ENCODE measurements around the gene PIK3R3. TPM values are rescaled to one million over a fixed set of nuclear protein-coding genes. Genes with fewer than 3 reads are reported as not detected.

The PIK3R3 gene
- polyA plus RNA-seq, 1 experiment = 1.5 TPM

DNA sequence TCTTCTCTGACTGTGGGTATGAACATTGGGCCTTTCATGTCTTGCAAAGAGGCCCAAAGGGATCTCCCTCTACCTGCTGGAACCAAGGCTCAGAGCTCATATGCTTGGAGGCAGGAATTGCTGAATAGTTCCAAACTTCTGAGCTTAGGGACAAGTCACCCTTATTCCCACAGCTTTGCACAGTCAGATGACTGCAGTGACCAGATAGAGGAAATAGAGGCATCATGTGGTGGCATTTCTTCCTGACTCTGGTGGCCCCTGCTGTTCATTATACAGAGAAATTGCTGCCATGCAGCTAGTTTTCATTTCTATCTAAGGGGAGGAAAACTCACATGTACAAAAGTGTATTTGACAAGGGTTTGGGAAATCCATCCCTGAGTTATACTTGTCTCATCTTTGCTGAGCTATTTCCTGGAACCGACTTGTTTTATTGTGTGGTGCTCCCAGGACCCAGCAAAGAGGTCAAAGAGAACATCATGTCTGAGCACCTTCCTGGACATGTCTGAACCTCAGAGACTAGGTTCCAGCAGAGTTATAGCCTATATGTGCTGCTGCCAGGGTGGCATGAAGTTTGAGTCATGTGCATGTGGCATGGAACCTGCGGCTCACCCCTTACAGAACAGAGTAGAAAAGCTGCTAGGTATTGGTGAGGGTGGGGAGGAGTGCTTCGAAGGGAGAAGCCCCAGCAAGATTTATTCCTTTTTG, 131.2 kb downstream of the PIK3R3 start:
- H3K27me3 ChIP-seq (ENCODE audit: control insufficient read depth, insufficient read depth, low read length) = no peaks in the 10 kb centered on the region
- no peak for DNase-seq (ENCODE audit: low read depth)
- H3K36me3 ChIP-seq (ENCODE audit: control insufficient read depth, insufficient read depth, low read length) = no peaks in the 10 kb centered on the region; the same call in 1 of the 2 replicates
- no peak overlapping the region for H3K4me3 ChIP-seq (ENCODE audit: low read depth, low read length)
- TF ChIP-seq, protein P1, sequence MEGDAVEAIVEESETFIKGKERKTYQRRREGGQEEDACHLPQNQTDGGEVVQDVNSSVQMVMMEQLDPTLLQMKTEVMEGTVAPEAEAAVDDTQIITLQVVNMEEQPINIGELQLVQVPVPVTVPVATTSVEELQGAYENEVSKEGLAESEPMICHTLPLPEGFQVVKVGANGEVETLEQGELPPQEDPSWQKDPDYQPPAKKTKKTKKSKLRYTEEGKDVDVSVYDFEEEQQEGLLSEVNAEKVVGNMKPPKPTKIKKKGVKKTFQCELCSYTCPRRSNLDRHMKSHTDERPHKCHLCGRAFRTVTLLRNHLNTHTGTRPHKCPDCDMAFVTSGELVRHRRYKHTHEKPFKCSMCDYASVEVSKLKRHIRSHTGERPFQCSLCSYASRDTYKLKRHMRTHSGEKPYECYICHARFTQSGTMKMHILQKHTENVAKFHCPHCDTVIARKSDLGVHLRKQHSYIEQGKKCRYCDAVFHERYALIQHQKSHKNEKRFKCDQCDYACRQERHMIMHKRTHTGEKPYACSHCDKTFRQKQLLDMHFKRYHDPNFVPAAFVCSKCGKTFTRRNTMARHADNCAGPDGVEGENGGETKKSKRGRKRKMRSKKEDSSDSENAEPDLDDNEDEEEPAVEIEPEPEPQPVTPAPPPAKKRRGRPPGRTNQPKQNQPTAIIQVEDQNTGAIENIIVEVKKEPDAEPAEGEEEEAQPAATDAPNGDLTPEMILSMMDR (IDR thresholded peaks at IDR 0.05; ENCODE audit: insufficient read depth, low read depth, low read length) = no peak
- ChIA-PET CTCF (interaction anchor here (0.6 to 1.4 kb wide), 4 partner anchors 10 to 646 kb away, joined by 3 read pairs; no protein-coding TSS in a partner anchor), POLR2A (no interaction called here)

DNA sequence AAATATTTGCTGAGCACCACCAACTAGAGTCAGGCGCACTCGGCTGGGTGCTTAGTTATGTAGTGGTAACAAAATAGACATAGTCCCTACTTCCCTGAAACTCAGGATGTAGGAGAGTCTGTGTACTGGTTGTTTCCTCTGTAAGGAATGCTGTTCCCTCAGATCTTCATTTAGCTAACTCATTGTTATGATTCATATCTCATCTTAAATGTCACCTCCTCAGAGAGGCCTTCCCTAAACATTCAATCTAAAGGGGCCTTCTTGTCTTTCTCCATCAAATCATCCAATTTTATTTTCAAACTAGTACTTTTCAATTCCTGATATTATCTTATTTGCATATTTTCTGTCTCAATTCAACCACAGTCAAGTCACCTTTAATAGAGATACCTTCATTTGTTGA, 132.9 kb downstream of the PIK3R3 start:
- H3K27me3 ChIP-seq (ENCODE audit: control insufficient read depth, insufficient read depth, low read length) = no peaks in the 10 kb centered on the region
- no peak for DNase-seq (ENCODE audit: low read depth)
- CTCF ChIA-PET = interaction anchor here (0.7 kb wide), 1 partner anchor 9 kb away, joined by 3 read pairs; no protein-coding TSS in a partner anchor
- no peaks in the 10 kb centered on the region; the same call in 1 of the 2 replicates for H3K36me3 ChIP-seq (ENCODE audit: control insufficient read depth, insufficient read depth, low read length)
- H3K4me3 ChIP-seq (ENCODE audit: low read depth, low read length) = no peak overlapping the region
- TF ChIP-seq, protein P1 (IDR thresholded peaks at IDR 0.05; ENCODE audit: insufficient read depth, low read depth, low read length) = no peak
- POLR2A ChIA-PET = no interaction called here

DNA sequence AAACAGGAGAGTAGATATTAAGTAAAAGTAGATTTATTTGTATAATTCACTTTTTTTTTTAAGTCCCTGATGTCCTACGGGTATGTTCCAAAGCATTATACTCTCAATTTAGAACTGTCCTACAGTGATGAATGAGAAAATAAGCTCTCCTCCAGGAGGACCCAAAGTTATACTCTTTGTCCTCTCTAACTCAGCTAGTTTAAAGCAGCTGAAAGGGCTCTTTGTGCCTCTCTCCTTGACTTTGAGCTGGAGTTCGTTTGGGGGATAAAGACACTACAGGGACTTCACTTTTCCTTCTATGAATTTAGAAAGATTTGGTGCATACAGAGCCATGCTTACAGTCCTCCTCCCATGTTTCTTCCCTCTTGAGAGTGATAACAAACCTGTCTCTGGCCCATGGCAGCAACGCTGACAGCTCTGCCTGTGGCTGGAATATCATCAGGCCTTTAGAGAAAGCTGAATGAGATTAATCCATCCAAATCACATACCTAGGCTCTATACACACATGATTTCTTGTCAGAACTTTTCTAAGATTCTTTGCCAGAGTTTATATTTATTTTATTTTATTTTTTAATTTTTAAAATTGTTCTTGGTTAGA, 134.3 kb downstream of the PIK3R3 start:
- no peak for DNase-seq (ENCODE audit: low read depth)
- POLR2A ChIA-PET = no interaction called here
- CTCF ChIA-PET = no interaction called here
- TF ChIP-seq, protein P1 (IDR thresholded peaks at IDR 0.05; ENCODE audit: insufficient read depth, low read depth, low read length) = no peak
- no peaks in the 10 kb centered on the region for H3K27me3 ChIP-seq (ENCODE audit: control insufficient read depth, insufficient read depth, low read length)
- H3K36me3 ChIP-seq (ENCODE audit: control insufficient read depth, insufficient read depth, low read length) = no peaks in the 10 kb centered on the region; the same call in 1 of the 2 replicates
- H3K4me3 ChIP-seq (ENCODE audit: low read depth, low read length) = no peak overlapping the region

DNA sequence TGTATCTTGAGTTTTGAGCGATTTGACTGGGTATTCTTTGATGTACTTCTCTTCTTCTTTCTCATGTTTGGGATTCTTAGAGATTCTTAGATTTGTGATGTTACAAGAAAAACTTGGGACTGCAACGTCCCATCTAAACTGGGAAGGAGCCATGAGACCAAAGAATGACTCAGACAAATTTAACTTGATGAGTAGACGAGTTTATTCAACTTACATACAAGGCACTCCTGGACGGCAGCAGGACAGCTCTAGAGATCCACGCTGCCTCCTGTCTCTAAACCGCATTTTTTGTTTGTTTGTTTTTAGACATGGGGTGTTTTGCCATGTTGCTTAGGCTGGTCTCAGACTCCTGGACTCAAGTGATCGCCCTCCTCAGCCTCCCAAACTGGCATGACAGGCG, 137.1 kb downstream of the PIK3R3 start:
- Histone ChIP-seq H3K36me3 (ENCODE audit: control insufficient read depth, insufficient read depth, low read length) (no peaks in the 10 kb centered on the region; the same call in 1 of the 2 replicates), H3K27me3 (ENCODE audit: control insufficient read depth, insufficient read depth, low read length) (no peaks in the 10 kb centered on the region), H3K4me3 (ENCODE audit: low read depth, low read length) (no peak overlapping the region)
- no peak for DNase-seq (ENCODE audit: low read depth)
- POLR2A ChIA-PET = no interaction called here
- CTCF ChIA-PET = no interaction called here
- TF ChIP-seq, protein P1 (IDR thresholded peaks at IDR 0.05; ENCODE audit: insufficient read depth, low read depth, low read length) = no peak

DNA sequence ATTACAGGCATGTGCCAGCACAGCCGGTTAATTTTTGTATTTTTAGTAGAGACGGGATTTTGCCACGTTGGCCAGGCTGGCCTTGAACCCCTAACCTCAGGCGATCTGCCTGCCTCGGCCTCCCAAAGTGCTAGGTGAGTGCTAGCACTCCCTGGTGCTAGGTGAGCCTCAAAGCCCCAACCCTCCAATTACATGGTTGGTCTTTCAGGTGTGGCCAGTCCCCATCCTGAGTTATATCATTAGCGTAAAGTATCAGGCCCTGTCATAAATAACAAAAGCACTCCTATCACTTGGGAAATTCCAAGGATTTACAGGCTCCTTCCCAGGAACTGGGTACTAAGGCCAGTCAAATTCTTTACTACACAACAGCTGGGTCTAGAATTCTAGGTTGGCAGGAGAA, 138.0 kb downstream of the PIK3R3 start:
- Histone ChIP-seq H3K36me3 (ENCODE audit: control insufficient read depth, insufficient read depth, low read length) (no peaks in the 10 kb centered on the region; the same call in 1 of the 2 replicates), H3K27me3 (ENCODE audit: control insufficient read depth, insufficient read depth, low read length) (no peaks in the 10 kb centered on the region), H3K4me3 (ENCODE audit: low read depth, low read length) (no peak overlapping the region)
- DNase-seq (ENCODE audit: low read depth) = no peak
- CTCF ChIA-PET = no interaction called here
- TF ChIP-seq, protein P1 (IDR thresholded peaks at IDR 0.05; ENCODE audit: insufficient read depth, low read depth, low read length) = no peak
- POLR2A ChIA-PET = interaction anchor here (0.6 kb wide), 1 partner anchor 14 kb away, joined by 3 read pairs; no protein-coding TSS in a partner anchor
